Smooth muscle cell (in vitro differentiated cells): ENCODE results near the gene TRPM3. TPM values are rescaled to one million over a fixed set of nuclear protein-coding genes. Genes with fewer than 3 reads are reported as not detected.

Experiments
- DNase-seq: peaks from one replicate; lab custom pipeline; 2025; ENCODE audit not compliant: unreplicated experiment; lab: John Stamatoyannopoulos, UW
- H2AFZ ChIP-seq: fragments of 200-600 bp; sonication (generic); 2 replicates; pipeline ENCODE4 v1.6.0; 2016; ENCODE audit warnings: antibody characterized with exemption, low read depth, mild to moderate bottlenecking
- H3F3A ChIP-seq: fragments of 200-600 bp; sonication (generic); 2 replicates; pipeline ENCODE4 v1.6.0; 2017; ENCODE audit warnings: antibody characterized with exemption, low read depth
- H3K27ac ChIP-seq: fragments of 200-600 bp; sonication (generic); 2 replicates; pipeline ENCODE4 v1.5.1; 2016; ENCODE audit warnings: low read depth, mild to moderate bottlenecking
- H3K27me3 ChIP-seq: fragments of 200-600 bp; sonication (generic); 2 replicates; pipeline ENCODE4 v1.6.1; 2016; ENCODE audit warnings: low read depth, mild to moderate bottlenecking
- H3K36me3 ChIP-seq: fragments of 200-600 bp; sonication (generic); 2 replicates; pipeline ENCODE4 v1.5.1; 2016; ENCODE audit warnings: low read depth
- H3K4me1 ChIP-seq: fragments of 200-600 bp; sonication (generic); 2 replicates; pipeline ENCODE4 v1.5.1; 2016; ENCODE audit warnings: low read depth
- H3K4me2 ChIP-seq: fragments of 200-600 bp; sonication (generic); 2 replicates; pipeline ENCODE4 v1.6.0; 2016; ENCODE audit warnings: mild to moderate bottlenecking
- H3K4me3 ChIP-seq: fragments of 200-600 bp; sonication (generic); 2 replicates; pipeline ENCODE4 v1.5.1; 2016; ENCODE audit warnings: mild to moderate bottlenecking
- H3K79me2 ChIP-seq: fragments of 200-600 bp; sonication (generic); 2 replicates; pipeline ENCODE4 v1.6.0; 2016; ENCODE audit warnings: low read depth, mild to moderate bottlenecking
- H3K9ac ChIP-seq: fragments of 200-600 bp; sonication (generic); 2 replicates; pipeline ENCODE4 v1.6.0; 2016; ENCODE audit warnings: low read depth
- H3K9me3 ChIP-seq: fragments of 200-600 bp; sonication (generic); replicated peaks from 2 replicates; pipeline ENCODE4 v1.5.1; 2016; ENCODE audit warnings: low read depth
- H4K20me1 ChIP-seq: fragments of 200-600 bp; sonication (generic); 2 replicates; pipeline ENCODE4 v1.6.0; 2016; ENCODE audit warnings: low read depth
- WGBS: methylation state at CpG from one replicate; pipeline ENCODE4 v1.1.7; 2016; ENCODE audit warnings: low lambda C conversion rate; 5-methylcytosine and 5-hydroxymethylcytosine counted together
- polyA plus RNA-seq: library from polyadenylated mRNA; unstranded; fragments of >200 nt; fragmentation: Nextera tagmentation; extraction: Ambion mirVana; gene quantifications from 2 replicates; pipeline ENCODE4 v1.2.1, GENCODE V29; 2016
- total RNA-seq: library from RNA; depleted of rRNA; stranded (reverse); fragments of >200 nt; gene quantifications from 2 replicates; pipeline ENCODE4 v1.2.3, GENCODE V29; 2014
- TF ChIP-seq, protein P1 (sequence below): fragments of 200-600 bp; sonication (generic); IDR thresholded peaks from 2 replicates; pipeline ENCODE4 v1.5.1; 2017; ENCODE audit warnings: borderline replicate concordance, mild to moderate bottlenecking, antibody characterized with exemption; ENCODE audit not compliant: insufficient read depth, poor library complexity, severe bottlenecking

Gene TRPM3
- total and polyA plus RNA-seq, 2 experiments from 2014 or later = not detected

DNA sequence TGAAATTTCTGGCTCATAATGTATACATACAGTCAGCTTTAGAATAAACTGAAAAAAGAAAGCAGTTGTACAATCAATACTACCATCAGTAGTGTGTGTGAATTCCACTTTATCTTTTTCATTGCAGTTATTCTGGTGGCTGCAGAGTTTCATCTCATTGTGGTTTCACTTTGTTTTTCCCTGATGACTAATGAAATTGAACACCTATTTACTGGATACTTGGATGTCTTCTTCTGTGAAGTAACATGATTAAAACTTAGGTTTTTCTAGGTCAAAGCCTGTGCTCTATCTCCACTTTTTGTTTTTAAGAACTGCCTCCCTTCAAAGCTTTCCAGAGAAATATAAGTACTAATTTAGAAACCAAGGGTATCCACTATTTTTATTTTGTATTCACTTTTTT lies 174.3 kb downstream of the TRPM3 start:
- Histone ChIP-seq H3K27me3 (no peaks in the 10 kb centered on the region), H3F3A (no peaks in the 10 kb centered on the region), H4K20me1 (no peaks in the 10 kb centered on the region), H3K27ac (no peak overlapping the region), H3K36me3 (no peaks in the 10 kb centered on the region), H3K4me3 (no peak overlapping the region), H2AFZ (no peak overlapping the region), H3K9me3 (no peaks in the 10 kb centered on the region), H3K79me2 (no peaks in the 10 kb centered on the region), H3K9ac (no peak overlapping the region), H3K4me1 (peaks cover 37% of the 10 kb centered on the region), H3K4me2 (no peak overlapping the region)
- TF ChIP-seq, protein P1, sequence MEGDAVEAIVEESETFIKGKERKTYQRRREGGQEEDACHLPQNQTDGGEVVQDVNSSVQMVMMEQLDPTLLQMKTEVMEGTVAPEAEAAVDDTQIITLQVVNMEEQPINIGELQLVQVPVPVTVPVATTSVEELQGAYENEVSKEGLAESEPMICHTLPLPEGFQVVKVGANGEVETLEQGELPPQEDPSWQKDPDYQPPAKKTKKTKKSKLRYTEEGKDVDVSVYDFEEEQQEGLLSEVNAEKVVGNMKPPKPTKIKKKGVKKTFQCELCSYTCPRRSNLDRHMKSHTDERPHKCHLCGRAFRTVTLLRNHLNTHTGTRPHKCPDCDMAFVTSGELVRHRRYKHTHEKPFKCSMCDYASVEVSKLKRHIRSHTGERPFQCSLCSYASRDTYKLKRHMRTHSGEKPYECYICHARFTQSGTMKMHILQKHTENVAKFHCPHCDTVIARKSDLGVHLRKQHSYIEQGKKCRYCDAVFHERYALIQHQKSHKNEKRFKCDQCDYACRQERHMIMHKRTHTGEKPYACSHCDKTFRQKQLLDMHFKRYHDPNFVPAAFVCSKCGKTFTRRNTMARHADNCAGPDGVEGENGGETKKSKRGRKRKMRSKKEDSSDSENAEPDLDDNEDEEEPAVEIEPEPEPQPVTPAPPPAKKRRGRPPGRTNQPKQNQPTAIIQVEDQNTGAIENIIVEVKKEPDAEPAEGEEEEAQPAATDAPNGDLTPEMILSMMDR = no peak
- DNase-seq = no peak

DNA sequence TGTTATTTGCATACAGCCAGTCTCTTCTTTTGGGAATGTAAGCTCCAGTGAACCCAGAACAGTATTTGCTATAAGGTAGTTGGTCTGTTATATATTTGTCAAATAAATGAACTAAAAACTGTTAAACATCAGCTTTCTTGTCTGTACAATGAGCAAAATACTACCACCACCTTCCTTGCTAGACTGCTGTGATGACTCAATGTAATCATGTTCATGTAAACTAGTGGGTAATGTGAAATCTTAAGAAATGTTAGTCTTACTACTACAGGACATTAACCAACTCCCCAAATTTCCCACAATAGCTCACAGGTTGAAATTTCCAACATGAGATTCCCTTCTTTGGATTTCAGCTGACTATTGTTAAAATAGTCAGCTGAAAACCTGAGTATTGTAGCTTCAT lies 176.1 kb downstream of the TRPM3 start:
- Histone ChIP-seq H3K4me3 (no peak overlapping the region), H4K20me1 (no peaks in the 10 kb centered on the region), H2AFZ (no peak overlapping the region), H3K36me3 (no peaks in the 10 kb centered on the region), H3K9ac (no peak overlapping the region), H3K79me2 (no peaks in the 10 kb centered on the region), H3F3A (no peaks in the 10 kb centered on the region), H3K9me3 (no peaks in the 10 kb centered on the region), H3K27ac (no peak overlapping the region), H3K4me2 (no peak overlapping the region), H3K27me3 (no peaks in the 10 kb centered on the region), H3K4me1 (peaks cover 22% of the 10 kb centered on the region)
- DNase-seq = no peak
- TF ChIP-seq, protein P1 = no peak

DNA sequence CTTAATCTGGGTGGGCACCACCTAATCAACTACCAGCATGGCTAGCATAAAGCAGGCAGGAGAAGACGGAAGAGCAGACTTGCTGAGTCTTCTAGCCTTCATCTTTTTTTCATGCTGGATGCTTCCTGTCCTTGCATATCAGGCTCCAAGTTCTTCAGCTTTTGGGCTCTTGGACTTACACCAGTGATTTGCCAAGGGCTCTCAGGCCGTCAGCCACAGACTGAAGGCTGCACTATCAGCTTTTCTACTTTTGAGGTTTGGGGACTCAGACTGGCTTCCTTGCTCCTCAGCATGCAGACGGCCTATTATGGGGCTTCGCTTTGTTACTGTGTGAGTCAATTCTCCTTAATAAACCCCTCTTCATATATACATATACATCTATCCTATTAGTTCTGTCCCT lies 180.2 kb downstream of the TRPM3 start:
- Histone ChIP-seq H3K27ac (no peak overlapping the region), H3K36me3 (no peaks in the 10 kb centered on the region), H3K4me2 (no peak overlapping the region), H3K9me3 (no peaks in the 10 kb centered on the region), H3K27me3 (no peaks in the 10 kb centered on the region), H4K20me1 (no peaks in the 10 kb centered on the region), H3K4me1 (peaks cover 13% of the 10 kb centered on the region), H2AFZ (no peak overlapping the region), H3K9ac (no peak overlapping the region), H3K79me2 (no peaks in the 10 kb centered on the region), H3K4me3 (no peak overlapping the region), H3F3A (no peaks in the 10 kb centered on the region)
- 81% methylated on average over 4 of the region's 4 CpGs for WGBS
- DNase-seq = no peak
- TF ChIP-seq, protein P1 = no peak

DNA sequence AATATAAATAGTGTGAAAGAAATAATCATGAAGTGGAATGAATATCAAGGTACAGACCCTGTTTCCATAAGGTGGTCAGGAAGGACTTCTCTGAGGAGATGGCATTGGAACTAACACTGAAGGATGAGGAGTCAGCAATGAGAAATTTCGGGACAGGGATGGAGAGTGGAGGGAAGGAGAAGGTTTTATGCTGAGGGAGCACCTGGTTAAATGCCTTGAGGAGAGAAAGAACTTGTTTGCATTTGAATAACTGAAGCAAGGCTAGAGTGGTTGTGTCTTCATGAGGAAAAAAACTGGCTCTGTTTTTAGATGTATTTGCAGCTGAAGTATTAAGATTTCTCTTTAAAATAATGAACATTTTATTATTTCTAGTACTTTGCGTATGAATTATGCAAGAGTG lies 180.8 kb downstream of the TRPM3 start:
- Histone ChIP-seq H3K4me3 (no peak overlapping the region), H3F3A (no peaks in the 10 kb centered on the region), H4K20me1 (no peaks in the 10 kb centered on the region), H3K4me1 (peaks cover 19% of the 10 kb centered on the region), H3K9ac (no peak overlapping the region), H3K9me3 (no peaks in the 10 kb centered on the region), H3K4me2 (no peak overlapping the region), H3K27ac (no peak overlapping the region), H3K36me3 (no peaks in the 10 kb centered on the region), H3K79me2 (no peaks in the 10 kb centered on the region), H2AFZ (no peak overlapping the region), H3K27me3 (no peaks in the 10 kb centered on the region)
- WGBS = 77% methylated on average over 2 of the region's 2 CpGs
- TF ChIP-seq, protein P1 = no peak
- DNase-seq = no peak
